K562 (cell line): Measurements from ENCODE around the gene FRYL. TPM values are rescaled to one million over a fixed set of nuclear protein-coding genes. Genes with fewer than 3 reads are reported as not detected.

Experiments
- ATAC-seq: fragments of 200-7000 bp; cut with Tn5 transposase; 3 replicates; pipeline ENCODE4 v1.9.1; 2020; ENCODE audit warnings: moderate library complexity
- BruUV-seq: library from RNA; stranded (reverse); fragments of 400-500 nt; replicated peaks from 2 replicates; lab custom pipeline; 2021; lab: Mats Ljungman, UMichigan
- CTCF ChIA-PET: fragments of 300-600 bp; formaldehyde crosslinking; extraction: SDS; loops from one replicate; lab custom pipeline; 2021; ENCODE audit warnings: low intra/inter-chr PET ratio; lab: Yijun Ruan, JAX
- POLR2A ChIA-PET: fragments of 300-600, 350-650 bp; sonication (Branson Sonifier 250); formaldehyde crosslinking; extraction: SDS; loops from one replicate; lab custom pipeline; 2021; ENCODE audit warnings: antibody characterized with exemption, inconsistent platforms; lab: Yijun Ruan, JAX
- DNase-seq, 4 experiments: peaks; one replicate each; pipeline versions ENCODE4 v3.0.0 to v3.0.0-alpha.2; 2011 to 2018; ENCODE audit warnings: low spot score in 3 of 4, mixed read lengths in 3 of 4; ENCODE audit errors: extremely low read depth in 1 of 4
- FAIRE-seq: peaks from 2 replicates; lab custom pipeline; 2011; peaks lifted over from hg19 to GRCh38; lab: Jason Lieb, UNC
- H2AFZ ChIP-seq: 2 replicates; pipeline ENCODE4 v1.6.0; 2011; ENCODE audit warnings: low read depth, low read length, control low read depth, inconsistent platforms
- H3K27ac ChIP-seq: fragments of 200-600 bp; 3 replicates; pipeline ENCODE4 v1.8.0; 2011; ENCODE audit warnings: low read depth, mild to moderate bottlenecking, control low read depth, inconsistent platforms, low read length, moderate library complexity, mixed read lengths; ENCODE audit errors: extremely low read depth
- H3K27me3 ChIP-seq, 2 experiments: fragments of 300-600 bp in 1 of 2; 2 replicates in 1 of 2; 3 replicates in 1 of 2; pipeline versions ENCODE4 v1.6.0 to v1.8.0; 2011; ENCODE audit warnings: inconsistent platforms in 2 of 2, low read length in 2 of 2, mild to moderate bottlenecking in 1 of 2, mixed read lengths in 1 of 2, moderate library complexity in 1 of 2; ENCODE audit not compliant: control insufficient read depth in 2 of 2, insufficient read depth in 2 of 2
- H3K36me3 ChIP-seq: fragments of 300-600 bp; 3 replicates; pipeline ENCODE4 v1.8.0; 2011; ENCODE audit warnings: mild to moderate bottlenecking, low read length, inconsistent platforms; ENCODE audit not compliant: control insufficient read depth, insufficient read depth
- H3K4me1 ChIP-seq, 2 experiments: fragments of 200-600 bp in 1 of 2; replicated peaks in 1 of 2; 2 replicates in 1 of 2; 3 replicates in 1 of 2; pipeline versions ENCODE4 v1.5.1 to v1.8.0; 2011; ENCODE audit warnings: inconsistent platforms in 2 of 2, low read length in 2 of 2, mild to moderate bottlenecking in 1 of 2, mixed read lengths in 1 of 2, moderate library complexity in 1 of 2; ENCODE audit not compliant: control insufficient read depth in 2 of 2, insufficient read depth in 2 of 2
- H3K4me2 ChIP-seq: 2 replicates; pipeline ENCODE4 v1.6.1; 2011; ENCODE audit warnings: low read length, control low read depth, inconsistent platforms, mixed read lengths; ENCODE audit not compliant: insufficient read depth
- H3K4me3 ChIP-seq: fragments of 200-600 bp; sonication (generic), shearing (Covaris generic); 2 replicates; pipeline ENCODE4 v1.5.1; 2016; ENCODE audit warnings: control low read depth, inconsistent platforms
- H3K79me2 ChIP-seq: fragments of 200-600 bp; 3 replicates; pipeline ENCODE4 v1.8.0; 2011; ENCODE audit warnings: low read length, inconsistent platforms; ENCODE audit not compliant: control insufficient read depth, insufficient read depth
- H3K9ac ChIP-seq, 2 experiments: 2 replicates each; pipeline versions ENCODE4 v1.6.0 to v1.6.1; 2011; ENCODE audit warnings: low read depth in 2 of 2, low read length in 2 of 2, control low read depth in 1 of 2, inconsistent platforms in 1 of 2, mild to moderate bottlenecking in 1 of 2, mixed read lengths in 1 of 2; ENCODE audit not compliant: insufficient read depth in 1 of 2
- H3K9me1 ChIP-seq: one replicate; pipeline ENCODE4 v1.6.0; 2011; ENCODE audit warnings: inconsistent platforms, mild to moderate bottlenecking, low read length, moderate library complexity; ENCODE audit not compliant: control insufficient read depth, insufficient read depth
- H3K9me3 ChIP-seq: replicated peaks from 2 replicates; pipeline ENCODE4 v1.5.1; 2011; ENCODE audit warnings: low read depth, low read length, inconsistent platforms; ENCODE audit not compliant: control insufficient read depth, insufficient read depth
- H4K20me1 ChIP-seq: replicated peaks from 2 replicates; pipeline ENCODE4 v1.6.1; 2011; ENCODE audit warnings: low read length, inconsistent platforms, mixed read lengths; ENCODE audit not compliant: control insufficient read depth, insufficient read depth
- CBX8 ChIP-seq: fragments of 200-600 bp; sonication (generic); IDR thresholded peaks from 2 replicates; pipeline ENCODE4 v1.6.1; 2012; ENCODE audit warnings: borderline replicate concordance, mixed run types, low read depth, mild to moderate bottlenecking, moderate library complexity, mixed read lengths, low read length, control low read depth, inconsistent platforms; ENCODE audit not compliant: poor library complexity, severe bottlenecking; ENCODE audit errors: extremely low read depth
- FOSL1 ChIP-seq: fragments of 200-800 bp; sonication (Bioruptor generic); conservative IDR thresholded peaks from 2 replicates; pipeline ENCODE4 v1.6.1; 2016; ENCODE audit warnings: missing genetic modification characterization, missing compliant biosample characterization
- MED1 ChIP-seq: sonication (generic); formaldehyde crosslinking; IDR thresholded peaks from 2 replicates; pipeline ENCODE4 v1.8.1; 2023; ENCODE audit warnings: missing genetic modification reagents, borderline replicate concordance
- PKNOX1 ChIP-seq: fragments of 450-650 bp; IDR thresholded peaks from 2 replicates; pipeline ENCODE4 v1.6.1; 2016
- PURB ChIP-seq: sonication (generic); formaldehyde crosslinking; IDR thresholded peaks from 2 replicates; pipeline ENCODE4 v1.9.0; 2021; ENCODE audit warnings: low read depth, mild to moderate bottlenecking, missing genetic modification reagents
- ZBED1 ChIP-seq: IDR thresholded peaks from 2 replicates; pipeline ENCODE4 v1.6.1; 2014
- ZNF780A ChIP-seq: fragments of 250-450 bp; sonication (Bioruptor Pico); IDR thresholded peaks from 2 replicates; pipeline ENCODE4 v1.5.0; 2021; ENCODE audit warnings: mild to moderate bottlenecking
- WGBS: fragments of 100-300 bp; shearing (Covaris generic); methylation state at CpG from one replicate; pipeline ENCODE4 v1.1.6; 2016; ENCODE audit warnings: low coverage, mixed read lengths; ENCODE audit not compliant: insufficient coverage; ENCODE audit errors: missing lambda C conversion rate; 5-methylcytosine and 5-hydroxymethylcytosine counted together
- in situ Hi-C: fragments of 300-500 bp; cut with MboI; formaldehyde crosslinking; loops from 4 replicates; pipeline ENCODE4 v1.15.0; 2018; ENCODE audit warnings: inconsistent platforms, mixed read lengths
- intact Hi-C: fragments of 100-400 bp; cut with micrococcal nuclease; formaldehyde crosslinking; loops from 2 replicates; pipeline ENCODE4 v1.14.2; 2022
- polyA plus RNA-seq, 8 experiments: library from polyadenylated mRNA; depleted of rRNA in 4 of 8; stranded (reverse) in 5 of 8; unstranded in 3 of 8; fragments of >200 nt; fragmentation: Nextera tagmentation in 2 of 8; fragmentation: Illumina TruSeq in 1 of 8; extraction: Ambion mirVana in 2 of 8; extraction: Trizol in 1 of 8; gene quantifications; 2 replicates each; pipeline versions ENCODE4 v1.2.1 to v1.2.3, GENCODE V29; 2011 to 2014; ENCODE audit warnings: inconsistent platforms in 1 of 8, missing spikeins in 1 of 8
- total RNA-seq, 7 experiments: library from RNA; depleted of rRNA in 6 of 7; stranded (reverse); fragments of >200 nt in 6 of 7; fragmentation: Illumina TruSeq in 2 of 7; extraction: Trizol in 2 of 7; gene quantifications; 2 replicates each; pipeline versions ENCODE4 v1.2.1 to v1.2.3, GENCODE V29; 2011 to 2021; ENCODE audit warnings: low replicate concordance in 1 of 7
- TF ChIP-seq, protein P1 (sequence below), 2 experiments: IDR thresholded peaks in 1 of 2; conservative IDR thresholded peaks in 1 of 2; 2 replicates each; pipeline ENCODE4 v1.6.1; 2016; ENCODE audit warnings: low read depth in 2 of 2, mild to moderate bottlenecking in 1 of 2, missing compliant biosample characterization in 1 of 2, missing genetic modification characterization in 1 of 2, moderate library complexity in 1 of 2

Gene FRYL
- total and polyA plus RNA-seq, 9 of the 15 experiments (the other 6 are each of a cell fraction or from before 2014, with no cell fraction given), result 7.2 to 34.9 (median 15.9) TPM

- ChIA-PET CTCF (no interaction called here), POLR2A (no interaction called here)
- no TSS peak for BruUV-seq
- in situ Hi-C loops, result no loop called here
- H3K9me3 ChIP-seq, result no peaks in the 10 kb centered on the region
- H3K9me1 ChIP-seq, result no peaks in the 10 kb centered on the region
- no peaks in the 10 kb centered on the region for H4K20me1 ChIP-seq
- DNase-seq (no peak), ATAC-seq (no peak), FAIRE-seq (no peak)
- H3K4me1 ChIP-seq, result no peaks in the 10 kb centered on the region; a peak in 1 of 5 replicates
- WGBS, result 8% methylated on average over 1 of the region's 1 CpG
- no peak for TF ChIP-seq MED1 (CRISPR knock-in tag)
- TF ChIP-seq CBX8, result peak; percentile 24
- no peak for TF ChIP-seq FOSL1
- TF ChIP-seq ZNF780A (CRISPR knock-in tag), result no peak
- TF ChIP-seq, protein P1, sequence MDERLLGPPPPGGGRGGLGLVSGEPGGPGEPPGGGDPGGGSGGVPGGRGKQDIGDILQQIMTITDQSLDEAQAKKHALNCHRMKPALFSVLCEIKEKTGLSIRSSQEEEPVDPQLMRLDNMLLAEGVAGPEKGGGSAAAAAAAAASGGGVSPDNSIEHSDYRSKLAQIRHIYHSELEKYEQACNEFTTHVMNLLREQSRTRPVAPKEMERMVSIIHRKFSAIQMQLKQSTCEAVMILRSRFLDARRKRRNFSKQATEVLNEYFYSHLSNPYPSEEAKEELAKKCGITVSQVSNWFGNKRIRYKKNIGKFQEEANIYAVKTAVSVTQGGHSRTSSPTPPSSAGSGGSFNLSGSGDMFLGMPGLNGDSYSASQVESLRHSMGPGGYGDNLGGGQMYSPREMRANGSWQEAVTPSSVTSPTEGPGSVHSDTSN (CRISPR knock-in tag; IDR thresholded peaks at IDR 0.05; ENCODE audit: low read depth), result no peak
- TF ChIP-seq, protein P1 (tag; conservative IDR thresholded peaks at IDR 0.05; ENCODE audit: low read depth), result 0 out of 2 replicates have a peak, but pooled peaks have one; percentile 33
- no peak for TF ChIP-seq PURB (CRISPR knock-in tag)
- no peak for TF ChIP-seq ZBED1
- peak; percentile 87 for TF ChIP-seq PKNOX1
- intact Hi-C loops, result no loop called here
- H2AFZ ChIP-seq, result no peak overlapping the region
- no peak overlapping the region for H3K9ac ChIP-seq
- no peak overlapping the region for H3K4me3 ChIP-seq
- H3K36me3 ChIP-seq, result no peaks in the 10 kb centered on the region
- H3K4me2 ChIP-seq, result no peak overlapping the region
- no peak overlapping the region for H3K27ac ChIP-seq
- H3K27me3 ChIP-seq, result peaks cover 0 to 3% of the 10 kb centered on the region in 2 experiments; a peak in 1 of 5 replicates
- H3K79me2 ChIP-seq, result no peaks in the 10 kb centered on the region
These were observed 33.9 kb upstream of the FRYL start for GRCh38 chr4:48813964-48814363.
